Osteoblast (primary cell): ENCODE data around the gene ADCY3. TPM values are rescaled to one million over a fixed set of nuclear protein-coding genes. Genes with fewer than 3 reads are reported as not detected.
A peak's percentile ranks its signal among the peaks of the same experiment; 100 is the strongest.

ENCODE experiments used
- DNase-seq: peaks from one replicate; pipeline ENCODE4 v3.0.0; 2011; ENCODE audit warnings: low spot score, mixed read lengths; ENCODE audit not compliant: insufficient read length; ENCODE audit errors: missing footprints
- H2AFZ ChIP-seq: 2 replicates; pipeline ENCODE4 v1.6.0; 2011; ENCODE audit warnings: mild to moderate bottlenecking, low read length
- H3K27ac ChIP-seq: 2 replicates; pipeline ENCODE4 v1.5.1; 2011; ENCODE audit warnings: mild to moderate bottlenecking, low read depth, low read length, moderate library complexity
- H3K27me3 ChIP-seq: 2 replicates; pipeline ENCODE4 v1.6.0; 2012; ENCODE audit warnings: mild to moderate bottlenecking, control low read depth, inconsistent platforms, low read length, moderate library complexity; ENCODE audit not compliant: insufficient read depth
- H3K36me3 ChIP-seq: 2 replicates; pipeline ENCODE4 v1.5.1; 2011; ENCODE audit warnings: mild to moderate bottlenecking, low read length, control low read depth, moderate library complexity; ENCODE audit not compliant: insufficient read depth
- H3K4me1 ChIP-seq: 2 replicates; pipeline ENCODE4 v1.5.1; 2011; ENCODE audit warnings: mild to moderate bottlenecking, low read length, control low read depth, moderate library complexity; ENCODE audit not compliant: insufficient read depth
- H3K4me2 ChIP-seq: 2 replicates; pipeline ENCODE4 v1.6.0; 2011; ENCODE audit warnings: mild to moderate bottlenecking, low read length; ENCODE audit not compliant: insufficient read depth
- H3K4me3 ChIP-seq: fragments of 200-600 bp; sonication (generic); 3 replicates; pipeline ENCODE4 v1.5.1; 2012; ENCODE audit warnings: mild to moderate bottlenecking, low read length, inconsistent platforms; ENCODE audit not compliant: insufficient read depth
- H3K79me2 ChIP-seq: 2 replicates; pipeline ENCODE4 v1.6.0; 2012; ENCODE audit warnings: mild to moderate bottlenecking, low read length, control low read depth, inconsistent platforms; ENCODE audit not compliant: insufficient read depth
- H3K9me3 ChIP-seq: 2 replicates; pipeline ENCODE4 v1.5.1; 2011; ENCODE audit warnings: low read depth, low read length, control low read depth
- H4K20me1 ChIP-seq: 2 replicates; pipeline ENCODE4 v1.6.0; 2012; ENCODE audit warnings: mild to moderate bottlenecking, low read length, control low read depth; ENCODE audit not compliant: insufficient read depth
- CTCF ChIP-seq: IDR thresholded peaks from 2 replicates; pipeline ENCODE4 v1.5.1; 2011; ENCODE audit warnings: mild to moderate bottlenecking, low read depth, low read length, moderate library complexity; ENCODE audit errors: extremely low read depth
- total RNA-seq: library from RNA; depleted of rRNA; stranded (reverse); fragments of >200 nt; gene quantifications from 2 replicates; pipeline ENCODE4 v1.2.3, GENCODE V29; 2012

Gene ADCY3
- total RNA-seq, 1 donor, result 47.4 TPM

- Histone ChIP-seq H3K27ac (peak overlapping the region; percentile 96), H2AFZ (peak overlapping the region; percentile 91), H3K9me3 (no peaks in the 10 kb centered on the region), H3K79me2 (peaks cover 54% of the 10 kb centered on the region), H3K4me1 (peaks cover 14% of the 10 kb centered on the region), H3K36me3 (peaks cover 8% of the 10 kb centered on the region), H4K20me1 (no peaks in the 10 kb centered on the region), H3K4me2 (peak overlapping the region; percentile 82), H3K27me3 (no peaks in the 10 kb centered on the region), H3K4me3 (peak overlapping the region; percentile 89)
- TF ChIP-seq CTCF, result no peak
- DNase-seq, result no peak
These were observed 126.1 kb downstream of the ADCY3 start for GRCh38 chr2:24793761-24794435.

- Histone ChIP-seq H3K27me3 (no peaks in the 10 kb centered on the region), H3K79me2 (peaks cover 48% of the 10 kb centered on the region), H3K4me2 (peak within 1 kb of the TSS; percentile 82), H3K4me3 (peak within 1 kb of the TSS; percentile 89), H3K4me1 (peaks cover 14% of the 10 kb centered on the region), H2AFZ (peak within 1 kb of the TSS; percentile 91), H3K27ac (peak within 1 kb of the TSS; percentile 96), H3K9me3 (no peaks in the 10 kb centered on the region), H3K36me3 (peaks cover 8% of the 10 kb centered on the region), H4K20me1 (no peaks in the 10 kb centered on the region)
- peak; percentile 95 for DNase-seq
- peak; percentile 66 for TF ChIP-seq CTCF
These were observed 126.9 kb downstream of the ADCY3 start, which contains the start of the genes CENPO and PTRHD1 for GRCh38 chr2:24792874-24793760. TSS of gene CENPO (plus strand) at chr2:24793425. CDS start at chr2:24793920, 495 bp downstream. TSS of gene PTRHD1 (minus strand) at chr2:24793391. CDS start at chr2:24793377, 14 bp downstream.

DNA sequence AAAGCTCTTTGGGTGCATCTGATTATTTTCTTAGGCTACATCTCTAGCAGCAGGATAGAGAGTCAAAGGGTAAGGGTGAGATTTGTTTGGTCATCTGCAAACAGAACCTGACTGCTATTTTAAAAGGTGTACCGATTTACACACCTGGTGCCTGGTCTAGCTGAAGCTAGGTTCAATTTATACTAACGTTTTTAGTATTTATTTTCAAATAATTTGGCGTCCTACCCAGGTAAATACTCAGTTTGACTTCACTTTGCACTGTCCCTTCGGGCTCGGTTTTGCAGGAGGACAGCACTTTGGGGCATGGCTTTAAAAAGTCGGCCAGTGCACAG is 127.5 kb downstream of the ADCY3 start:
- H4K20me1 ChIP-seq, result no peaks in the 10 kb centered on the region
- peaks cover 8% of the 10 kb centered on the region for H3K36me3 ChIP-seq
- H3K4me1 ChIP-seq, result peaks cover 14% of the 10 kb centered on the region
- H3K27me3 ChIP-seq, result no peaks in the 10 kb centered on the region
- peak overlapping the region; percentile 96 for H3K27ac ChIP-seq
- H2AFZ ChIP-seq, result peak overlapping the region; percentile 91
- DNase-seq, result no peak
- peak overlapping the region; percentile 89 for H3K4me3 ChIP-seq
- no peak for TF ChIP-seq CTCF
- peak overlapping the region; percentile 82 for H3K4me2 ChIP-seq
- H3K79me2 ChIP-seq, result peaks cover 42% of the 10 kb centered on the region
- no peaks in the 10 kb centered on the region for H3K9me3 ChIP-seq

DNA sequence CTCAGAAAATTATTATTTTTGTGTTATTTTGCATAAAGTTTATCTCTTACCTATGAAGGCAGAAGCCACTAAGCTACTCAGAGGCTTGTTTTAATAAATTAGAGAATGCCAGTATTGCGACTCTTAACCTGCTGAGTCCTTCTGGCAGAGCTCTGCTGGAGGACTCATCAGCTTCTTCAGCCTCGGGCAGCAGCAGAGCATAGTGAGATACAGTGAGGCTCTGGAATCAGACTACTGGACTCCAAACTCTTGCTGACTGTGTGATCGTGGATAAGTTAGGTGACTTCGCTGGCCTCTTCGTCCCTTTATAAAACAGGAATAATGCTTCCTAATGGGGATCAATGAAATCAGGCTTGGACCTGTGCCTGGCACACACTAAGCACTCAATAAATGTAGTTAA is 128.6 kb downstream of the ADCY3 start:
- Histone ChIP-seq H3K79me2 (peaks cover 31% of the 10 kb centered on the region), H3K27me3 (no peaks in the 10 kb centered on the region), H3K27ac (no peak overlapping the region), H3K4me2 (no peak overlapping the region), H3K4me1 (peaks cover 14% of the 10 kb centered on the region), H3K9me3 (no peaks in the 10 kb centered on the region), H4K20me1 (no peaks in the 10 kb centered on the region), H2AFZ (no peak overlapping the region), H3K4me3 (no peak overlapping the region), H3K36me3 (peaks cover 8% of the 10 kb centered on the region)
- no peak for DNase-seq
- no peak for TF ChIP-seq CTCF
